ENCODE results near the gene PKD1.

Gene PKD1

GRCh38 chr16:2162676-2163118 lies 27.0 kb upstream of the PKD1 start:
- no peak overlapping the region for H3K4me3 ChIP-seq (ENCODE audit: low read length)
- TF ChIP-seq CTCF (conservative IDR thresholded peaks at IDR 0.05; ENCODE audit: low read depth, low read length) = no peak
- no peak for DNase-seq (ENCODE audit: low read depth)

- TF ChIP-seq CTCF (conservative IDR thresholded peaks at IDR 0.05; ENCODE audit: low read depth, low read length) = no peak
- H3K4me3 ChIP-seq (ENCODE audit: low read length) = no peak overlapping the region
- no peak for DNase-seq (ENCODE audit: low read depth)
Observed at GRCh38 chr16:2161911-2162310, 26.2 kb upstream of the PKD1 start.

GRCh38 chr16:2160915-2161551 lies 25.3 kb upstream of the PKD1 start:
- TF ChIP-seq CTCF (conservative IDR thresholded peaks at IDR 0.05; ENCODE audit: low read depth, low read length) = no peak
- DNase-seq (ENCODE audit: low read depth) = no peak
- H3K4me3 ChIP-seq (ENCODE audit: low read length) = no peak overlapping the region

- no peak for TF ChIP-seq CTCF (conservative IDR thresholded peaks at IDR 0.05; ENCODE audit: low read depth, low read length)
- DNase-seq (ENCODE audit: low read depth) = no peak
- H3K4me3 ChIP-seq (ENCODE audit: low read length) = no peak overlapping the region
Observed at GRCh38 chr16:2159175-2159838, 23.6 kb upstream of the PKD1 start.

GRCh38 chr16:2158262-2158638 lies 22.6 kb upstream of the PKD1 start:
- no peak overlapping the region for H3K4me3 ChIP-seq (ENCODE audit: low read length)
- TF ChIP-seq CTCF (conservative IDR thresholded peaks at IDR 0.05; ENCODE audit: low read depth, low read length) = no peak
- no peak for DNase-seq (ENCODE audit: low read depth)

- no peak overlapping the region for H3K4me3 ChIP-seq (ENCODE audit: low read length)
- DNase-seq (ENCODE audit: low read depth) = no peak
- TF ChIP-seq CTCF (conservative IDR thresholded peaks at IDR 0.05; ENCODE audit: low read depth, low read length) = no peak
Observed at GRCh38 chr16:2157480-2158261, 22.0 kb upstream of the PKD1 start.
